Lung microvascular endothelial cell (primary cell): ENCODE data around the gene RCOR2. TPM values are rescaled to one million over a fixed set of nuclear protein-coding genes. Genes with fewer than 3 reads are reported as not detected.

ENCODE experiments used
- DNase-seq, 2 donors: peaks; one replicate each; pipeline versions ENCODE4 v3.0.0 to v3.0.0-alpha.2; 2010; ENCODE audit warnings: low read depth in 2 of 2
- total RNA-seq: library from RNA; depleted of rRNA; stranded (reverse); fragments of >200 nt; gene quantifications from 2 replicates; pipeline ENCODE4 v1.2.1, GENCODE V29; 2014

Gene RCOR2
- total RNA-seq, 1 donor from 2014 or later: under 0.01 TPM

DNA sequence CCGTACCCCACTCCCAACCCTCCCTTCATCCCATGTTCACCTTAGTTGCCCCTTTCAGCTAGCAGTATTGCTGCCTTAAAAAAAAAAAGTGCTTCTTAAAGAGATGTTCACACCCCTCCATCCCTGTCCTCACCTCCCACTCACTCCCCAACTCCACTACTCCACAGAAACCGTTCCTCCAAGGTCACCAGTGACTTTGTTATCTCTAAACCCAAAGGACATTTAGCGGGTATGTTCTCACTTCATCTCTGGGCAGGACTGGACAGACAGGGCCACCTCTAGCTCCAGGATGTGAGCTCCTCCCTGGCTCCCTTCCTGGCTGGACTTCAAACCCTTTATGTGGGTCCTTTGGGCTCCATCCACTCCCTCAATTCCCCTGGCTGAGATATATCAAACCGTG is 6.4 kb upstream of the RCOR2 start:
- DNase-seq: no peak

DNA sequence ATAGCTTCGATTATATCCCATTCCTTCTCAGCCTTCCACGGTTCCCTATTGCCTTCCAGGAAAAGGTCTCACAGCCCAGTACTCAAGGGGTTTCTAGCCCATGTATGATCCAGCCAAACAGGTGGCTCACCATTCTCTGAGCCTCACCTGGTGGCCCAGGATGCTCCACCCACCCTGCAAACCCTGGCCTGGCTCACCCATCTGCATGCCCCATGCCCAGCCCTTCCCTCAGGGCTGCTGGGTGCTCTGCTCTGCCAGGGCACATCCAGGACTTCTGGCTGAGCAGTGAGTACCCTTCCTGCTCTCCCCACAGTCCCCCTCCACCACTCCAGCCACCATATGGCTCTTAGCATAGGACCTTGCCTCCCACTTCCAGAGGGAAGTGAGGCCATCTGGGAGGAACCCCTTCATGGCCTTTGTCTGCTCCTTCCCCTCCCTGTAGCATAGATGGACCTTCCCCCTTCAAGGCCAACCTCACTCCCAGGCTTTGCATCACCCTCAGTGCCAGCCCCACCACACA is 5.8 kb upstream of the RCOR2 start:
- no peak for DNase-seq

DNA sequence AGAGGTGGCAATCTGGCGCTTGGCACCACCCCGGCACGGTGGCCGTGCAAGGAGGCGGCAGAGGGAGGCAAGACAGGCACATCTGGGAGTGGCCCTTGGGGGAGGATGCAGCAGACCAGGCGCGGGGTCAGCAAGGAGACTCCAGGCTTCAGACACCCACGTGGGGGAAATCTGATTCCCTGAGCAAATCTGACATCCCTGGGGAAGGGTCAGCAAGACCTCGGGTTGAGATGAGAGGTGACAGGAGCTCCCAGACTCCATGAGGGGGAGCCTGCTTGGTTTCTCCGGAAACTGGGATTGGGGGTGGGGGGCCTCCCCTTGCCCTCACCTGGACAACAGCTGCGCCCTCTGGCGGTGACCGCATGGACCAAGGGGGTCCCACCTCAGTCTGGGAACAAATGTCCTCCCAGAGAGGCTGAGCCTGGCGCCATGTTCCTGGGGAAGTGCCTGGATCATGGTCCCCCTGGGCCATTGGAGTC is 4.0 kb upstream of the RCOR2 start:
- peak in 1 of 2 donors; percentile 47 for DNase-seq

DNA sequence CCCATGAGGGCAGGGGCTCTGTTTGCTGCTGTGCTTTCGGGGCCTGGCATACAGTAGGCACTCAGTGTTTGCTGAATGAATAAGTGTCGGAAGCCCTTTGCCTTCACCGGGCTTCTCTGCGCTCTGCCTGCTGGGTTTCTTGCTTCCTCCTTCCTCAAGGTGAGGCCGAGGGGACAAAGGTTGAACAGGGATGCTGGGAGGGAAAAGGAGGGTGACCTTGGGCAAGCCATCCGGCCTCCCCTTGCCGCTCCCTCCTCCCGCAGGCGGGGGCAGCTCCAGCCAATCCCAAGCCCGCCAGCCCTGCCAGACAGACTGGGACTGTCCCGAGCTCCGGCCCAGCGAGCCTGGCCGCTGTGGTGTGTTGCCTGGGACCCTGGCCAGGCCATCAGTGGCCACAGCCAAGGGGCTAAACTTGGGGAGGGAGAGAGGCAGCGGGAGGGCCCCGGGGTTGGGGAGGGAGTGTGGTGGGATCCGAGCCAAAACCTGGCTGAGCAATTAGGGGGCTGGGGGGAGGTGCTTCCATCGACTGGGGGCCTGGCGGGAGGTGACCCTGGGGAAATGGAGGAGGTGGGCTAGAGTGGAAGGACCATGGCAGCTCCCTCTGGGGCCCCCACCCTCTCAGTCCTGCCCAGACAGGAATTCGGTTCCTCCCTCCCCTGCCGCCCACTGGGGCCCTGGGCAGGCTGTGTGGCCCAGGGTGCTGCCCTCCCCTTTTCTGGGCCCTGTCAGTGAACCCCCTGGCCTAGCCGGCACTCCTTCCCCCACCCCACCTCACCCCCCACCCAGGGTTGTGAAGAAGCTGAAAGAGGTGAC is 3.4 kb upstream of the RCOR2 start:
- DNase-seq: no peak

DNA sequence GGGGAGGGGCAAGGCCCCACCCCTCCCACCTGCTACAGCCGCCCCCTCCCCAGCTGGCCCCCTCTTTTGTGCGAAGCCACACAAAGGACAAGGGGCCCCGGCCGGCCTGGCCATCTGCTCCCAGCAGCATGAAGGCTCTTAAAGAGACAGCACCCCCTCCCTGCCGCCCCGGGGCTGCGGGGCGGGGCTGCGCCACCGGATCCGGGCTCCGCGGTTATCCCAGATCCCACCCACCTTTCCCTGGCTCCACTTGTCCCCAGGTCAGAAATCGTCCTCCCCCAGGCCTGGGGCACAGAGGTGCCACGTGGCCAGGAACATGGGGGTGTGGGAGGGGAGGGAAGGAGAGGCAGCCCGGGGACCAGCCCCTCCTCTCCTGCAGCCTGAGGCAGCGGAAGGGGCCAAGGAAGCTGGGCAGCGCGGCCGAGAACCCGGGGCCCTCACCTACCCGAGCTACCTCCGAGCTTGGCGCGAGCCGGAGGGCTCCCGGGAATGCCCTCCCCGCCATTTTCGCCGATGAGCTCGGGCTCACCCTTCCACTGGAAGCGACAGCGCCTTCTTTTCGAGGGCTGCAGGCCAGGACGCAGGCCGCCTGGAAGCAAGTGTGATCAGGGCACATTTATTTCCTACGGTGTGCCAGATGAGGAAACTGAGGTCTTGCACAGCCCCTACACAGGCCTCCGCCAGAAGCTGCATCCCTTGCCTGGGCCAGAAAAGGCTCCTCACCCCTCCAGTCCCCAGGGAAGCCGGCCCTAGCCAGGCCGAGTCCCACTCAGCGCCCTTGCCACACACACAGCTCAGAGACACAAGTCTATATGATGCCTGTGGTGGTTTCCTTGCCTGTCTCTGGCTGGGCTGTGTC is 2.5 kb upstream of the RCOR2 start:
- DNase-seq: no peak

DNA sequence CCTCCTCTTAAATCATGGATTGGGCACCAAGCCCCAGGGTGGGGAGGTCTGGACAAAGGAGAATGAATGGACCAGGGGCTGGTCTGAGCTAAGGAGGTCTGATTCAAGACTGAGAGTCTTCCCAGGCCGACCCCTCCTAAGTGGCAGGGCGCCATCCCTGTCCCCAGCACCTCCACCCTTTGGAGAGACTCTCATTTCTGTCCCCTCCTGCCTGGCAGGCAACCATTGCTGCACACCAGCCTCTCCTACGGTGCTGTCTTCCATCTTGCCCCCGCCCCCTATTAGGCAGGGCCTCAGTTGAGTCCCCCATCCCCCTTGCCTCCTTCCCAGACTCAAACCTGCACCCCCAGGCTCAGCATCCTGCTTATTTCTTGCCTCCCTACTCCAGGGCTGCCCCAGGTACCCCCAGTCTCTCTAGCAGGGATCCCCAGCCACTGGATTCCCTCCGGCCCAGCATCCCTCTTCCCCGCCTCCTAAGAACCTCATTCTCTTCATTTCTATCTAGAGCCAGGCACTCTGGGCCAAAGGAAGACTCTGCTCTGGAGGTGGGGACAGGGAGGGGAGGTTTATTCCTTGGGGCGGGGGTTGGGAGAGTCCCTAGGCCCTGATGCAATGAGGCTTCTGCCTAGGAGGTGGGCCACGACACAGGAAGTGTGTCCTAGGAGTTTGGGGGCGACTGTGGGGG is 1.7 kb upstream of the RCOR2 start:
- DNase-seq: no peak

DNA sequence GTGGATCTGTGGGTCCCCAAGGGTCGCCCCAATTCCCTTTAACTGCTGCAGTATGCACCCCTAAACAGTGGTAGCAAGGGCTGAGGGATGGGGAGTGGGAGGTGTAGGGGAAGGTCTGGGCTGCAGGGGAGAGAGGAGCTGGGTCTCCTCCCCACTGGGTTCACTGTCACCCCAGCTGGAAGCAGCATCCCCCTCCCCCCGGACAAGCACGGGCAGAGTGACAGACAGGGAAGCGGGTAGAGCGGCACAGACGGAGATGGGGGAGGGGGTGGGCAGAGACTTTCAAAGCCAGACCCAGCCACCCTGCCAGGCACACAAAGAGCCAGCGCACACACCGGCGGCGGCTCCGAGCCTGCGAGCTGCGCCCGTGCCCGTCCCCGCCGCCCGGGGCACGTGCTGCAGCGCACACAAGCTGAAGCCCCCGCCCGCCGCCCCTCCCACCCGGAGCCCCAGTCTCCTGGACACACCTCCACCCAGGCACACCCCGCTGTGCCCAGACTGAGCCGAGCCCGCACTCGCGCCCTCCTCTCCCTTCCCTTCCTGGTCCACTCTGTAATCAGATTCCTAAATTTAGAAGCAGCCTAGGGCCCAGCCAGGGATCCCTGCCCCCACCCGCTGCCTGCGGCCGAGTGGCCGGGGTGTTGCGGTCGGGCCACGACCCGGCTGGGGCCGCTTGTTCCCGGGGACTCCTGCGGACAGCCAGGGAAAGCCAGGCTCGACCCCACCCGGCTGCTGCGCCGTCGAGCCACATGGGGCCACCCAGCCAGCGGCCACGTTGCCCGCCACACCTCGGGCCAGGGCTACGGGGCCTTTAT is 935 bp upstream of the RCOR2 start:
- DNase-seq: peak in 1 of 2 donors; percentile 26

DNA sequence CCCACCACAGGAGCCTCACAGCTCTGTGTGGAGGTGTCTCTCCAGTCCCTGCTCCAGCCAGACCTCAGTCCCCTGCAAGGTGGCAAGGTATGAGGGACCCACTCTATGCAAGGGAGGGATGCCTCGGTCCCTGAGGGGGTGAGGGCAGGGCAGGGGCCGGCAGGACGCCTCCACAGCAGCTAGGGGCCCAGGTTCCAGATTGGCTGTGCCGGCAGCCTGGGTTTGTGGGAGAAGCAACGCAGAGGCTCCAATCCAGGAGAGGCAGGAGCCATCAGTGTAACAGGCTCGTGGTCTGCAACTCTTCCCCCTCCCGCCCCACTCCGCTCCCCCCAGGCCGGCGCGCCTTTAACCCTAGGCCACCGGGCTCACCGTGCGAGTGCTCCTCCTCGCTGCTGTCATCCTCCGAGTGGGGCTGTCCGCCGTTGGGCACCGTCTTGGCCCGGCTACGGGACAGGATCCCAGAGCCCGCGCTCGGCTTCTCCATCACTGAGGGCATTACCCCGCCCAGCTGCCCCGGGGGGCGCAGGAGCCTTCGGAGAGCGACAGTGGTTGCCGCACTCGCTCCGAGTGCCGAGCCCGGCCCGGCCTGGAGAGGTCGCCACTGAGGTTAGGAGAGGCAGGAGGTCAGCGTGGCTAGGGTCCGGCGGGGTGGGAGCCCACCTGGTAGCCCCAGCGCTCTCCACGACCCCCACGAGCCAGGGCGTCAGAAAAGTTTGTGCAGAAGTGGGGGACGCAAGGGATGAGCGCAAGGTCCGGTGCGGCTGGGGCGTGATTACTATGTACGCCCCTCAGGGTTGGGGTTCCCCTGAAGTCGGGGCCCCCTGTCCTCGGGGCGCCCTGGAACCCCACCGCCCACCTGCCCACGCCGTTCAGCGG is 765 bp downstream of the RCOR2 start:
- DNase-seq: peak in 1 of 2 donors; percentile 35

DNA sequence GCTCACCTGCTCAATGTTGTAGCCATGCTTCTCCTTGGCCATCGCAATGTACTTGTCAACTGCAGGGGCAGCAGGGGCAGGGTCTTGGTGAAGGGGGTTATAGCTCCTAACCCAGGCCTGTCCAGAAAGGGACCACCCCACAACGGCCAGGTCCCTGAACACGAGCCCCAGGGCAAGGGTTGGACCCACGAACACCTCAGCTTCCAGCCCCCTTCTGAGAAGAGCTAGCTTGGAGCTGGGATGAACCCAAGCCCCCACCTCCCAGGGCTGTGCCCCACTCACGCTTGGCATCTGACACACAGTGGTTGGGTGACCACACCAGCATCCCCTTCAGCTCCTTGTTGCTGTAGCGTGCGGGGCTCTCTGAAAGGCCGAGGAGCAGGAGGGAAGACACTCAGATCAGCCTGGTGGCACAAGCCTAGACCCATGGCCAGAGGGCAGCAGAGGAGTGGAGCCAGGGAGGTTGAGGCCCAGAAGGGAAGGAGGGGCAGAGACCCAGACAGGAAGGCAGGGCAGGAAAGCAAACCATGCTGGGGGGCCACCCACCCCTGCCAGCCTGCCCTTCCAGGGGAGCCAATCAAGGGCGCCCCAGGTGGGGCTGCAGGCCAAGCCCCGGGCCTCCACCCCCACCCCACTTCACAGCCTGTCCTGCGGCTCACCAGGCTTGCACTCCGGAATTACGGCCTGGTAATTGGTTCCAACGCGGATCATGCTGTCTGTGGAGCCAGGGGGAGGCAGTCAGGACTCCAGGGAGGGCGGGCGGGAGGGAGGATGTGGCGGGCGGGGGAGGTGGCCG is 1.9 kb downstream of the RCOR2 start:
- DNase-seq: no peak

DNA sequence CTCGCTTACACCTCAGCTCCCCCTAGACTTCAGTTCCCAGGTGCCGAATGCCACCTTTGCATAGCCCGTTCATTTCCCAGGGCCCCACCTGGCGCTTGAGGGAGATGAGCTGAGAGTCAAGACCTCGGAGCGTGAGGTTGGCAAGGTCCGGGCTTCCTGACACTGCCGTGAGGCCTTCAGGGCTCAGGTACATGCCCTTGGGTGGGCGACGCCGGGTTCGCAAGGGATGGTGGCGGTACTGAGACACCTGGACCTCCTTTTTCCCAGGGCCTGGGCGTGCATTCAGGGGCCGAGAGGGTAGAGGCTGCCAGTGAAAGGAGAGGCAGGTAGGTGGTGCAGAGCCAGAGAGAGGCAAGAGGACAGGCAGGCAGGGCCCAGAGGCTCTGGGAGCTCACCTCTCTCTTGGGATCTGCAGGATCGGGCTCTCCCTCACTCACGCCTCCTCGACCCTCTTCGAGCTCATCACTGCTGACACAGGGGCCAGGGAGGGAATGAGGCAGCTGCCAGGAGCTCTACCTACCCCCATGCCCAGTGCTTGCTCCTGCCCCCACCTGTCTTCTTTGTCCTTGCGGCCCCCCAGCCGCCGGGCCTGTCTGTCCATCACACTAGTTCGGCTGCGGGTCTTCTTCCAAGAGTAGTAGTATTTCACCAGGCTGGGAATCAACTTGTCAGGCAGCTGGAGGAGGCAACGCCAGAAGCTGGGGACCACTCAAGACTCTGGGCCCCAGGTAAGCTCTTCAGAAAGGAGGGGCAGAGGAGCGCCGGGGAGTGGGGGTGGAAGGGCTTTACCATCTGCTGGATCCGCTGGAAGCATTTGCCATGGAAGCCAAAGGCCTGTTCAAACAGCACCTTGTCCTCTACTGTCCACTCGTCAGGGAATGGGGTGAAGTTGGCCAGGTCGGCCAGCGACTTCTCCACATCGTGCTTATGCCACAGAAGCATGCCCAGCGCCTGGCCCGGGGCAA is 2.8 kb downstream of the RCOR2 start:
- no peak for DNase-seq

DNA sequence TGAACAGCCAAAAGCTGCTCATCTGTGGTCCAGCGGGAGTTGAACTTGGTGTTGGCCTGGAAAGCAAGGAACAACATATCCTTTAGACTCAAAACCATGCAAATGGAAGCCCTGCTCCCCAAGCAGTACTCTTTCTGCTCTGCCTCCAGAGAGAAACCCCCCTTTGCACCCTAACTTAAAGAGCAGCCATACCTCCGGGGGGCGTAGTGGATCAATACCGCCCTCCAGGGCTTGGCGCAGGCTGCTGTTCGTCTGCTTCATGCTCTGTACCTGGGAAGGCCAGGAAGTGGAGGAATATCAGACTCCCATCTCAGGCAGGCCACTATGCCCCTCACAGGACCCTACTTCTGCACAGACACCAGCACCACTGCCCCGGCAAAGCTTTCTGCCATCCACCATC is 4.3 kb downstream of the RCOR2 start:
- DNase-seq: no peak

DNA sequence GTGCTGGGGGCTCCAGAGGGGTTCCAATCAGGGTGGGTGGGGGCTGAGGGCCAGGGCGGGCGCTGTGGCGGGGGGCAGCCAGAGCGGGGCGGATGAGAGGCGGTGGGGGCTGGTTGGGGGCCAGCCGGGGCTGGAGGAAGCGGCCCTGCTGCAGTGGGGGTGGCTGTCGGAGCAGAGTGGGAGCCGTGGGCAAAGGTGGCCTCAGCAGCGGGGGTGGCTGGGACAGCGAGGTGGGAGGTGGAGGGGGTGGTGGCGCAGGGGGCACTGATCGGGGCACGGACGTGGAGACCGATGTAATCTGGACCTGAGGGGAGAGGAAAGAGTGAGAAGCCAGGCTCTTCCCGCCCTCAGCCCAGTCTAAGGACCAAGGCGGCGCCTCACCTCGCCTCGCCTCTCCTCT is 5.1 kb downstream of the RCOR2 start:
- no peak for DNase-seq

DNA sequence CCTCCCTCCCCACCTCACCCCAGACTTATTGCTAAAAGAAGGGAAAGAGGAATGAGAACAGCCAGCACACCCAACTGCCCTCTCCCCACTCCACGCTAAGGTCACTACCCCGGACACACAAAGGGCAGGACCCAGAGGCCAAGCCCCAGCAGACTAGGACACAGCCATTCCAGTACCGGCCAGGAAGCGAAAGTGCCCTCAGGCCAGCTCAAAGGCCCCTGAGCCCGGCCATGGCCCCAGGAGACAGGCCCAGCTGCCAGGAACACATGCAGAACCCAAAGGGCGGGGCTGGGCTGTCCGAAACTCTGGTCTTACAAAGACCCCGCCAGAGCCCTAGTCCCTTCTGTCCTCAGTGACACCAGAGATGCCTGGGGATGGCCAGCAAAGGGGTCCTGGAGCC is 5.5 kb downstream of the RCOR2 start:
- DNase-seq: no peak

DNA sequence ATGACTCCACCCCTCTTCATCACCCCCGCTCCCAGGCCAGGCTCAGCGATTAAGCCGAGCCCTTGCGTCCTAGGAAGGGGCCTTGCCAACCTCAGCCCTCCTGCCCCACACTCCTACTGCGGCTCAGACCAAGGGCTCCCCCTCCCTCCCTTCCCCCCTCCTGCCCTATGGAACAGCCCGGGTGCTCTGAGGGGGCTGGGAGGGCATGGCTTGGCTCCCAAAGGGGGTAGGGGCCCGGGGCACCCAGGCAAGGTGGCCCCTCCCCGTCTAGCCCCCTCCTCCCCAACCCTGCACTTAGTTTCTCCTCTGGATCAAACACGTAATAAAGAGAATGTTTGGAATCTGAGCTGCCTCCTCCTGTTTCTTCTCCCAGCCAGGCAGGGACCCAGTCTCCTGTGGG is 6.3 kb downstream of the RCOR2 start:
- DNase-seq: no peak

DNA sequence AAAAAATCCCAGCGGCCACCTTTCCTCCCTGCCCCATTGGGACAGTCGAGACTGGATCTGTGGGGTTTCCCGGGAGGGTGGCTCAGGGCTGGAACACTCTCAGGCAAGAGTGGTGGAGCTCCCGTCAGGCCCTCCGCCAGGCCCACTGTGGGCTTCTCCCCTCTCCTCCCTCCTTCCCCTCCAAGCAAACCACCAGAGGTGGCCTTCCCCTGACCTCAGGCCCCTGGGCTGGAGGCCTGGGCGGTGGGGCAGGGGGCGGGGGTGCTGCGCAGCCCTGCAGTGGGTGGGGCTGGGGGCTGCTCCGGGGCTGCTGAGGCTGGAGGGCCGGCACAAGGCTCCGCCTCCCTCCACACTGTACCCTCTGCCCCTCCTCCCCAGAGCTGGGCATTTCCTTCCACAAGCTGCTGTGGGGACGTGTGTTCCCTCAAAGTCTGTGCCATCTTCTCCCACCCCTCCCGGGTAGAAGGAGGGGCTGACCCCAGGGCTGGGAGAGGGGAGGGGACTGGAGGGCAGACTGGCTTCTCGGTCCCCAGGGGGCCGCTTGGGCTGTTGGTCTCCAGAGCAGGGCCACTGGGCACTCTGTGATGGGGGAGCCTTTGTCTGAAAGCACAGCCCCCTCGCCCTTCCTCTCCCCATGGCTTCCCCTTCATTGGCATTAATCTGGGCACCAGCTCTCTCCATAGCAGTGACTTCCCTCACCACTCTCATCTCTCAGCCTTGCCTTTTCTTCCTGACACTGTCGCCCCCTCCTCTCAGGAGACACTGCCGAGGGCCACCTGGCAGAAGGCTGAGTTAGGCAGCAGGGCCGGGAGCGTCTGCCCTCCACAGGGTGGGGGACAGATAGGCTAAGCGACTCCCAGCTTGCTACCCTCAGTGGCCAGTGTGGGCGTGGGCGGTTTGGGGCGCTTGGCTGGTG is 7.1 kb downstream of the RCOR2 start:
- DNase-seq: no peak

DNA sequence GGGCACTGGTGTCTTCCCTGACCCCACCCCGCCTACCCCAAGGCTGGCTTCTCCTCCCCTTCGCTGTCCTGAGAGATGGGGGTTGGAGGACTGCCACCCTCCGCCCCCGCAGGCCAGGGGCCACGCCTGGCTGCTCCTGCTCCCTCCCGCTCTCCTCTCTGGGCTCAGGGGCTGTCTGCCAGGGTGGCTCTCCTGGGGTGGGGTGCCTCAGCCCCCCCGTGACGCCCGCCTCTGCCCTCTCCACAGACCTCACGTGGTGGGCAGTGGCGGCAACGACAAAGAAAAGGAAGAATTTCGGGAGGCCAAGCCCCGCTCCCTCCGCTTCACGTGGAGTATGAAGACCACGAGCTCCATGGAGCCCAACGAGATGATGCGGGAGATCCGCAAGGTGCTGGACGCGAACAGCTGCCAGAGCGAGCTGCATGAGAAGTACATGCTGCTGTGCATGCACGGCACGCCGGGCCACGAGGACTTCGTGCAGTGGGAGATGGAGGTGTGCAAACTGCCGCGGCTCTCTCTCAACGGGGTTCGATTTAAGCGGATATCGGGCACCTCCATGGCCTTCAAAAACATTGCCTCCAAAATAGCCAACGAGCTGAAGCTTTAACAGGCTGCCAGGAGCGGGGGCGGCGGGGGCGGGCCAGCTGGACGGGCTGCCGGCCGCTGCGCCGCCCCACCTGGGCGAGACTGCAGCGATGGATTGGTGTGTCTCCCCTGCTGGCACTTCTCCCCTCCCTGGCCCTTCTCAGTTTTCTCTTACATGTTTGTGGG is 8.1 kb downstream of the RCOR2 start:
- no peak for DNase-seq
